Measurements from ENCODE around the gene C1QTNF5. TPM values are rescaled to one million over a fixed set of nuclear protein-coding genes. Genes with fewer than 3 reads are reported as not detected.

The C1QTNF5 gene
- total and polyA plus RNA-seq, 8 donors = 20.0 to 52.0 (median 43.2) TPM

DNA sequence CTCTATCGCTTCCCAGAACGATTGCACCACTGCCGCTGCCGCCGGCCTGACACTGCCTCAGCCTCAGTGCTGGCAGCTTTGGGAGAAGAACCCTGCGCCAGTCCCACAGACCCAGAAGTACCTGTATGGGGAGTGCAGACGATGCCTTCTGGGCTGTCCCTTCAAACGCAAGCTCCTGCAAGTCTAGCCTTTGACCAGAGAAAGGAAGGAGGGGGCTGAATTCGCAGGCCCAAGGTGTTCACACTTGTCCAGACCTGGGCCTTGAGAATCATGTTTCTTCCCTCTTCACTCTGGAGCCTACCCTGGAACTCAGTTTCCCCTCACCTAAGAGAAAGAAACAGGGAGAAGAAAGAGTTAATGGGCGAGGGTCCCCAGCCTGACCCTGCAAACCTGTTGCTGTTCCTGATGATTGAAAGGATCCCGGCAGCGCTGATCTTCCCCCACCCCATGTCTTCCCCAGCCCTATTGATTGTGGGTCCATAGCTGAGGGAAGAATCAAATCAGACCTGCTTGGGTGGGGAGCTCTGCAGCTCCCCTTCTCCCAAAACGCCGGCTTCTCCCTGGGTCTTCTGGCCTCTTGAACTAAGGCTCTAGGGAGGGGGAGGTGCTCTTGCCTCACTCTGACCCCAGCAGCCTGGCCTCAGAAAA is 23.0 kb downstream of the C1QTNF5 start:
- Histone ChIP-seq H3K4me3 (peak overlapping the region in 1 of 2 donors; percentile 45), H3K27ac (peak overlapping the region; percentile 62 to 79), H3K9me3 (no peaks in the 10 kb centered on the region), H3K36me3 (no peaks in the 10 kb centered on the region), H3K4me1 (peaks cover 20 to 70% of the 10 kb centered on the region in 2 donors), H3K27me3 (peaks cover 26 to 84% of the 10 kb centered on the region in 2 donors)
- DNase-seq (no peak), ATAC-seq (no peak)
- intact Hi-C loops (cut with DNase I) = no loop called here
- TF ChIP-seq, protein P1, sequence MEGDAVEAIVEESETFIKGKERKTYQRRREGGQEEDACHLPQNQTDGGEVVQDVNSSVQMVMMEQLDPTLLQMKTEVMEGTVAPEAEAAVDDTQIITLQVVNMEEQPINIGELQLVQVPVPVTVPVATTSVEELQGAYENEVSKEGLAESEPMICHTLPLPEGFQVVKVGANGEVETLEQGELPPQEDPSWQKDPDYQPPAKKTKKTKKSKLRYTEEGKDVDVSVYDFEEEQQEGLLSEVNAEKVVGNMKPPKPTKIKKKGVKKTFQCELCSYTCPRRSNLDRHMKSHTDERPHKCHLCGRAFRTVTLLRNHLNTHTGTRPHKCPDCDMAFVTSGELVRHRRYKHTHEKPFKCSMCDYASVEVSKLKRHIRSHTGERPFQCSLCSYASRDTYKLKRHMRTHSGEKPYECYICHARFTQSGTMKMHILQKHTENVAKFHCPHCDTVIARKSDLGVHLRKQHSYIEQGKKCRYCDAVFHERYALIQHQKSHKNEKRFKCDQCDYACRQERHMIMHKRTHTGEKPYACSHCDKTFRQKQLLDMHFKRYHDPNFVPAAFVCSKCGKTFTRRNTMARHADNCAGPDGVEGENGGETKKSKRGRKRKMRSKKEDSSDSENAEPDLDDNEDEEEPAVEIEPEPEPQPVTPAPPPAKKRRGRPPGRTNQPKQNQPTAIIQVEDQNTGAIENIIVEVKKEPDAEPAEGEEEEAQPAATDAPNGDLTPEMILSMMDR (IDR thresholded peaks at IDR 0.05) = no peak

DNA sequence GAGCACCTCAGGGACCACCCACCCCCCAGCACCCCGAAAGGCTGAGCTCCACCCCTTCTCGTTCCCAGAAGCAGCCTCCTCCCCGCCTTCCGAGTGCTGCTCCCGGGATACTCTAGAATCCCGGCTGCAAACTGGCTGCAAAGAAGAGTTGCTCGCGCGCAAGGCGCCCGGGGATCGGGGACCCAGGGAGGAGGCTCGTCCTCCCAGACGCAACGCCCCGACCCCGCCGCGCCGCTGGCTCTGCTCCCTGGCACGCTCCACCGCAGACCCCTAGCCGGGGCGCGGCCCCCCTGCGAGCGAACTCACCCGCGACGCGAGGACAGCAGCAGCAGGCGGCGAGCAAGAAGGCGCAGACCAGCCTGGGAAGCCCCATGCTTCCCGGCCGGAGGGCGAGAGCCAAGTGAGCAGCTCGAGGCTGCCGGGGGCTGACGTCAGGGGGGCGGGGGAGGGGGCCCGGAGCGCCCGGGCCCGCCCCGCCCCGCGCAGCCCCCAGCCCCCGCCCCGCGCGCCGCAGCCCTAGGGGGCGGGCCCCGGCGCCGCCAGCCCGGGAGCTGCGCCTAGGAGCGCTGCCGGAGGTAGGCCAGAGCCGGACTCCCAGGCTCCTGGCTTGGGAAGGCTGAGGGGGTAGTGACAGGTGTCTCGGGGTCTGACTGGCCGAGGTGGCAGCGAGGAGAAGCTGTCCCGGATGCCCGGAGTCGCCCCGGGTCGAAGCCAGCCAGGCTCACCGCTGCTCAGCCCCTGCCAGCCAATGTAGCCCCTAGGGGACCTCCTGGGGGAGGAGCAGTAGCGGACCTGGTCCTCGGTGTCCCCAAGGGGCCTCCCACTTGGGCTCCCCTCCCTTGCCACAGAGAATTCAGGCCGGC is 23.7 kb downstream of the C1QTNF5 start, which contains the start of gene MCAM:
Gene MCAM, minus strand, starts transcription at position 402 of the 863 bp plus-strand sequence. Its CDS starts 29 bp downstream, at position 373.
- intact Hi-C loops (cut with DNase I) = no loop called here
- peaks cover 26 to 82% of the 10 kb centered on the region in 2 donors for H3K27me3 ChIP-seq
- no peaks in the 10 kb centered on the region for H3K9me3 ChIP-seq
- peak within 1 kb of the TSS; percentile 36 to 45 for H3K4me3 ChIP-seq
- ATAC-seq (no peak), DNase-seq (peak in 2 of 4 donors; percentile 75 to 83)
- H3K36me3 ChIP-seq = no peaks in the 10 kb centered on the region
- TF ChIP-seq, protein P1 (IDR thresholded peaks at IDR 0.05) = no peak
- peak within 1 kb of the TSS; percentile 73 to 79 for H3K27ac ChIP-seq
- peaks cover 20 to 67% of the 10 kb centered on the region in 2 donors for H3K4me1 ChIP-seq

DNA sequence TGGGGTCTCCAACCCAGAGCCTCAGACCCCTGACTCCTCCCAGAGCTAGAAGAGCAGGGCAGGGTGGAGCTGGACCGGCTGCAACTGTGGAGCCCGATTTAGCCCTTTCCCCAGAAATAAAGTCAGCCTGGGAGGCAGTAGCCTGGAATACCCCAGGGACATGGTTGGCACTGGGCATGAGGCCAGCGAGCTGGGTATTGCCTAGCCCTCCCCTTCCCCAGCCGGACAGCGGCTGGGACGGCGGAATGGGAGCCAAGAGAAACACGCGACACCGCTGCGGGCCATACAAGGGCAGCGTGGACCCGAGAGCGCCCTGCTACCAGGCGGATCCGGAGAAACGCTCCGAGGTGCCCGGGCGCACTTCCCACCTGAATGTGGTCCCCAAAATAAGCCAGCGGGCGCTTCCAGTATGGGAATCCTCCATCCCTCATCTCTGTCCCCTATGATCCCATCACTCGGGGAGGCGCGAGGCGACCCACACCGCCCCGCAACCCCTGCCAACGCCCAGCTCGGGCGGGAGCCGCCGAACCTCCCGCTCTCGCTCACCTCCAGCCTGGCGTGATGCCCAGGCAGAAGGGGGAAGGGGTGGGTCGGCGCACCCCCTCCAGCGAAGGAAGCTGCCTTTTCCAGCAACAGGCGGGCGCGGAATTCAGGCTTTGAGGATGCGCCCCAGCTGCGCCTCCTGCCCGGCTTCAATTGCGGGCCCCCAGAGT is 24.5 kb downstream of the C1QTNF5 start:
- Histone ChIP-seq H3K27ac (peak overlapping the region; percentile 69 to 73), H3K27me3 (peaks cover 26 to 74% of the 10 kb centered on the region in 2 donors), H3K4me1 (peaks cover 20 to 63% of the 10 kb centered on the region in 2 donors), H3K4me3 (peak overlapping the region; percentile 36 to 45), H3K36me3 (peaks cover 0 to 8% of the 10 kb centered on the region in 2 donors), H3K9me3 (no peaks in the 10 kb centered on the region)
- peak in 2 of 4 donors; percentile 66 to 76 for DNase-seq
- peak; percentile 2 for ATAC-seq
- TF ChIP-seq, protein P1 (IDR thresholded peaks at IDR 0.05) = no peak
- intact Hi-C loops (cut with DNase I) = no loop called here

DNA sequence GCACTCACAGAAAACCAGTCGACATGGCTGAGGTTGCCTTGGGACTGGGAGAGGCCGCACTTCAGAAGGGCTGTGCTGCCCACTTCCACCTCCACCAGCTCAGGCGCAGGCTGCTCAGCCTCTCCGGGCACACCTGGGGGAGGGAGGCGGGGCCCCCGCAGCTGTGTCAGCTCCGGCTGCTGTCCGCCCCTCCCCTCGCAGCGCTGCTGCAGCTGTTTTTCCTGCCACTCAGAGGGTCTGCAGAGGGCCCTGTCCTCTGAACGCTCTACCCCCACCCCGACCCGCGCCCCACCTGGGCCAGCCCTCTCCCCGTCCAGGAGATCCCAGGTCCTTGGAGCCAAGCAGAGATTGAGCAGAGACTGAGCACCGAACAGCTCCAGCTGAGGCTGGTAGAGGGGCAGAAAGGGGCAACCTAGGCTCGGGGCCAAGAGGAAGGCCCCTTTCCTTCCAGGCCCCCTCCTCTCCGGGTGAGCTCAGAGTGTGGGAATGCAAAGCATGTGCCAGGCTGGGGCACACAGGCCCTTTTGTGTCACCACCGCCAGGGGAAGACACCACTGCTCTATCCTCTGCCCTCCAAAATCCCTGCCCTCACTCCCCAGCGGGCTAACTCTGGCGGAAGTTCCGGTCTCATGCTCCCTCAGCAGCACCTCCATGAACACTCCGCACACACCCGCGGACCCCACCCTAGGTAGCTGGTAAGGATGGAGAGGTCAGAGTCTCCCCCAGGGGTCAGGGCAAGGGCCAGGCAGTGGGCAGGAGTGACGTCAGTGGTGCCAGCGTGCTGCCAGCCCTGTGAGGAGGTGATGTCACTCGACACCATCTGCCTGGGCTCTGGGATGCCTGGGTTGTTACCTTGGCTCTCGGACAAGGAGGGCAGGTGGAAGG is 25.3 kb downstream of the C1QTNF5 start:
- DNase-seq = peak in 2 of 4 donors; percentile 48 to 83
- Histone ChIP-seq H3K4me1 (peaks cover 15 to 56% of the 10 kb centered on the region in 2 donors), H3K4me3 (peak overlapping the region; percentile 36 to 45), H3K27me3 (peaks cover 26 to 66% of the 10 kb centered on the region in 2 donors), H3K36me3 (peaks cover 0 to 16% of the 10 kb centered on the region in 2 donors), H3K27ac (peak overlapping the region; percentile 69 to 73), H3K9me3 (no peaks in the 10 kb centered on the region)
- TF ChIP-seq, protein P1 (IDR thresholded peaks at IDR 0.05) = peak in 1 of 2 donors; percentile 10
- intact Hi-C loops (cut with DNase I) = no loop called here
- peak; percentile 58 for ATAC-seq

All from left lung (tissue), 10 donors.